Ovary (tissue), 3 donors: ENCODE measurements around the gene GPR32.

Source experiments
- CTCF ChIP-seq, 3 donors: fragments of 450-650 bp in 2 of 3; fragments of 200-600 bp in 1 of 3; IDR thresholded peaks; one replicate each; pipeline versions ENCODE4 v1.5.1 to v1.8.0; 2016 to 2022; ENCODE audit warnings: antibody characterized with exemption in 3 of 3, mild to moderate bottlenecking in 1 of 3
- POLR2A ChIP-seq: fragments of 450-650 bp; IDR thresholded peaks from one replicate; pipeline ENCODE4 v1.6.1; 2017; ENCODE audit warnings: antibody characterized with exemption, mild to moderate bottlenecking, moderate library complexity
- donor health status: DM: no; HTN: no; CAD: no.

DNA sequence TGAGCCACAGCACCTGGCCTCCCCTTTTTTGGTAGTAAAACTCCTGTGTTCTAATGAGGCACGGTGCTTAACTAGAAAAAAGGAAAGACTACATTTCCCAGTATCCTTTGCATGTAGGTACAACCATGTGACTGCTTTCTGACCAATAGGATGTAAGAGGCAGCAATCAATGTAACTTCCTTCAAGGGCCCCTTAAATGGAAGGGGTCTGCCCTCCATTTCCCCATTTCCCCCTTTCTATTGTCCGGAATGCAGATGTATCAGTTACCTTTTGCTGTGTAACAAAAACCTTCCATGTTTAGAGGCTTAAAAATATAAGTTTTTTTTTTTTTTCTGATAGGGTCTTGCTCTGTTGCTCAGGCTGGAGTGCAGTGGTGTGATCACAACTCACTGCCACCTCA, 2.2 kb downstream of the GPR32 start:
- TF ChIP-seq CTCF (IDR thresholded peaks at IDR 0.05) (no peak), POLR2A (no peak)
